Thyroid gland (tissue), 4 donors: ENCODE results near the gene ASAP2.

Source experiments
- POLR2A ChIP-seq, 2 donors: fragments of 450-650 bp; IDR thresholded peaks; one replicate each; pipeline ENCODE4 v1.6.1; 2017; ENCODE audit warnings: antibody characterized with exemption in 2 of 2, mild to moderate bottlenecking in 2 of 2, moderate library complexity in 1 of 2
- TF ChIP-seq, protein P1 (sequence below), 6 experiments: fragments of 200-600 bp in 3 of 6; fragments of 450-650 bp in 3 of 6; sonication (generic) in 3 of 6; IDR thresholded peaks; one replicate each; pipeline ENCODE4 v1.5.1; 2016 to 2019; ENCODE audit warnings: antibody characterized with exemption in 6 of 6, mild to moderate bottlenecking in 2 of 6, inconsistent platforms in 1 of 6, moderate library complexity in 1 of 6

DNA sequence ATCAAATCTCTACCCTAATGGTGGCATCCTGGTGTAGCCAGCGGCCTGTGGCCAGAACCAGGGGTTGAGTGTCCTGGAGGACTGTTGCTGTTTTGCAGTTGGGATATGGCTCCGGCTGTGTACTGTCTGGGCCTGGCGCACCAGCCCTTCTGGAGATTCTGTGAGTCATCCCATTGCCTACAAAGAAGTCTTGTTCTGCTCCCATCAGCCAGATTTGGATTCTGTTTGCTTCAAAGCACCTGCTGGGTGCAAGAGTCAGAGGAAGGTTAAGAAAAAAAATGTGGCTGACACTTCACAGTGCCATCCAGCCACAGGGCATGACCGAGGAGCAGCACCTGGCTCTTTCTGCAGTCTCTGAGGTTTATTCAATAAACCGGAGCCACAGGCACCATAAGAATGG, 41.0 kb upstream of the ASAP2 start:
- TF ChIP-seq, protein P1, sequence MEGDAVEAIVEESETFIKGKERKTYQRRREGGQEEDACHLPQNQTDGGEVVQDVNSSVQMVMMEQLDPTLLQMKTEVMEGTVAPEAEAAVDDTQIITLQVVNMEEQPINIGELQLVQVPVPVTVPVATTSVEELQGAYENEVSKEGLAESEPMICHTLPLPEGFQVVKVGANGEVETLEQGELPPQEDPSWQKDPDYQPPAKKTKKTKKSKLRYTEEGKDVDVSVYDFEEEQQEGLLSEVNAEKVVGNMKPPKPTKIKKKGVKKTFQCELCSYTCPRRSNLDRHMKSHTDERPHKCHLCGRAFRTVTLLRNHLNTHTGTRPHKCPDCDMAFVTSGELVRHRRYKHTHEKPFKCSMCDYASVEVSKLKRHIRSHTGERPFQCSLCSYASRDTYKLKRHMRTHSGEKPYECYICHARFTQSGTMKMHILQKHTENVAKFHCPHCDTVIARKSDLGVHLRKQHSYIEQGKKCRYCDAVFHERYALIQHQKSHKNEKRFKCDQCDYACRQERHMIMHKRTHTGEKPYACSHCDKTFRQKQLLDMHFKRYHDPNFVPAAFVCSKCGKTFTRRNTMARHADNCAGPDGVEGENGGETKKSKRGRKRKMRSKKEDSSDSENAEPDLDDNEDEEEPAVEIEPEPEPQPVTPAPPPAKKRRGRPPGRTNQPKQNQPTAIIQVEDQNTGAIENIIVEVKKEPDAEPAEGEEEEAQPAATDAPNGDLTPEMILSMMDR (IDR thresholded peaks at IDR 0.05): no peak
- no peak for TF ChIP-seq POLR2A (IDR thresholded peaks at IDR 0.05)
